GM15510 (cell line): ENCODE data around the gene ANKRD10.

Experiments used
- POLR2A ChIP-seq: IDR thresholded peaks from 3 replicates; pipeline ENCODE4 v1.6.1; 2011; ENCODE audit warnings: borderline replicate concordance; ENCODE audit not compliant: insufficient read length; ENCODE audit errors: extremely low read depth

The ANKRD10 gene

DNA sequence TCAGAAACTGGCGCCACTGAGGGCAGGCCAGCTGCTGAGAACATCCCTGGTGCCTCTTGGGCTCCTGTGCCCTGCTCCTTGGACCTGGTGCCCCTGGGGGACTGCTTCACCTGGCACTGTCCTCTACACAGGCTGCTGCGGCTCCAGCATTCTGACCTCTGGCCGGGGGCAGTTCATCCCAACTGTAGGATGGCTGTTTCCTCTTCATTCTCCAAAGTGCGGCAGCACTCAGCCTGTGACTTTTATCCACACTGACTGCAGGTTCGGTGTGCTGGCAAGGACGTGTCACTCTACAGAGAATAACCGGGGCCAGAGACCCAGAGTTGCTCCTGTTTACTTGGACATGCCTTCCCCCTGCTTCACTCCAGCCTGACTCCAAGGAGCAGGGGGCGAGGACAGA is 7.6 kb upstream of the ANKRD10 start:
- no peak for TF ChIP-seq POLR2A

DNA sequence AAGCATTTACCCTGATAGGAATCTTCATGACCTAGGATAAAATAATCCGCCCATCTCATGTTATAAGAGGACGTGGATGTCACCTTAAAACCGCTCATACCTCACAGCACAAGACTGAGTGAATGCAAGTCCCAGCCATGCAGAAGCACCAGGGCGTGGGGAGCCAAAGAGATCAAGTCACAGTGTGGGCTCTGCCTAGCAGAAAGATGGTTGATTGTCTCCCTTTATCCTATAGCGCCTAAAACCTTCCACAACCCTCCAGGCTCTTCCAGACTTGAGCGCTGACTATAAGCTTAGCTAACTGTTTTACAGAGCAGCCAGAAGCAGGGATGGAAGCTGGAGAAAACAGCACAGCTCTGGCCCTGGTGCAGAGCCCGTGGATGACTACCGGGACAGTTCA is 6.8 kb upstream of the ANKRD10 start:
- TF ChIP-seq POLR2A, result no peak

DNA sequence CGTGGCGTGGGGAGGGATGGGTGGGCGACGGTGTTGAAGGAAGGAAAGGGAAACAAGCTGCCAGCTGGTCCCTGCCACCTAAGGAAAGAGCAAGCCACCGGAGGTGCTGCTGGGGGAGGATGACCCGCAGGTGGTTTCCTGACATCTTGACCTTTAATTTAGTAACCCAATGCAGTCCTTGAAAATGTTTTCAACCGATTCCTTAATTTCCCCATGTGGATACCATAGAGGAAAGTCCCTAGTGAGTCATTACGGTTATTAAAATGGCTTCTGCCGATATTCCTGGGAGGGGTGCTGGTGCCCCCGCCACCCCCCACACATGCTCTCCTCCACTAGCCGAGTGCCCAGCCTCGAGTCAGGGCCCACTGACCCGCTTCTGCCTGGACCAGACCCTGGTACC is 6.3 kb upstream of the ANKRD10 start:
- no peak for TF ChIP-seq POLR2A

DNA sequence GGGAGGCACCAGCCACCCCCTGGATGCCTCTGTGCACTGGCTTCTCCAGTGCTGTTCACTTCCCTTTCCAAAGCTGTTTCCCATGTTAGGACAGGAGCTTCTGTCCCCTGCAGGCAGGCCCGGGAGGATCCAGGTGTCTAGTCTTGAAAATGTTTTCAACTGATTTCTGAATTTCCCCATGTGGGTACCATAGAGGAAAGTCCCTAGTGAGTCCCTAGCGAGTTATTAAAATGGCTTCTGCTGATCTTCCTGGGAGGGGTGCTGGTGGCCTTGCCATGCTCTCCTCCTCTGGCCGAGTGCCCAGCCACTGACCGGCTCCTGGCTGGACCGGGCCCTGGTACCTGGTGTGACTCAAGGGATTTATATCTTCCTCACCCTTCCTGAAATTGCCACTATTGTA is 5.2 kb upstream of the ANKRD10 start:
- no peak for TF ChIP-seq POLR2A

DNA sequence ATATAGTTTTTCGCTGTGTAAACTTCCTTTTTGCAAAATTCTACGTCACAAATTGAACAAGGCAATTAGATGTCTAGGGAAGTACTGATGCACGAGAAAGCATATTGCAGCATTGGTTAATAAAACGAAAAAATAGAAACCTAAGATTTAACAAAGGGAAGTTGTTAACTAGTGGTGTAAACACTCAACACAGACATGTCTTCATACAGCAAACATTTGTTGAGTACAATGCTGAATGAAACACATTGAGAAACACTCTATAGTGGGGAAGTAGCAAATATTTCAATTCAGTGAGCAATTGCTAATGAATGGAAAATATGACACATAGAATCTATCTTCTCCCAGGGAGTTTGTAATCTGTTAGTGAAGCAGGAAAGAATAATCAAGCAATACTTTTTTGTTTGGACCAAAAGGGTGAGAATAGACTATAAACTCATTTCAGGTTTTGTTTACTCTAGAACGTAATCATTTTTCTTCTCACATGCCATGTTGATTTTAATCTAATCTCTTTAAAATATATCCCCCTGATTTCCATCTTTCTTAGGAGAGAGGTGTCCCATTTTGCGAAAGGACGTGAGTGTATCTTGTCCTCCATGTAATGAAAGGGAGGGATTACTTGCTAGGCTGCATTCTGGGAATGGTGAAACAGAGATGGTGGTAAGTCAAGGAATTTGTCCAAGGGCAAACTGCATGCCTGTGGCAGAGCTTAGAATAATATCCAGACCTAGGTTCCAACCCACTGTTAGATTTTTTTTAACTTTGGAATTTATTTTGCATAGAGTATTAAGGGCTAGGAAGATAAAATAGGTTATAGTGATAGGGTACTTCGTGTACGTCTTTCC is 1.7 kb upstream of the ANKRD10 start:
- TF ChIP-seq POLR2A, result no peak

DNA sequence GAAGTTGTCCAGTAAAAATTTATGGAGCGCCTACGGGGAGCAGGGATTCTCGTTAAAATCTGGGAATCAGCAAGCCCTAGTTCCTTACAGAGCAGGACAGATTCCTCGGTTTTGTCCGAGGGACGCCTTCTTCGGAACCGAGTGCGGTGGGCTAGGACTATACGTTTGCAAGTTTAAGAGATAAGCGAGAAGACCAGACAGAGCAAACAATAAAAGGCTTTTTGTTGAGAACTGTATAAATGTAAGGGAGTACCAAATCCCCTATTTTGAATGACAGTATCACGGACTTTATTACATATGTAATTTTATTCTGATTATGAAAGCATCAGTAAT is 971 bp upstream of the ANKRD10 start:
- no peak for TF ChIP-seq POLR2A

DNA sequence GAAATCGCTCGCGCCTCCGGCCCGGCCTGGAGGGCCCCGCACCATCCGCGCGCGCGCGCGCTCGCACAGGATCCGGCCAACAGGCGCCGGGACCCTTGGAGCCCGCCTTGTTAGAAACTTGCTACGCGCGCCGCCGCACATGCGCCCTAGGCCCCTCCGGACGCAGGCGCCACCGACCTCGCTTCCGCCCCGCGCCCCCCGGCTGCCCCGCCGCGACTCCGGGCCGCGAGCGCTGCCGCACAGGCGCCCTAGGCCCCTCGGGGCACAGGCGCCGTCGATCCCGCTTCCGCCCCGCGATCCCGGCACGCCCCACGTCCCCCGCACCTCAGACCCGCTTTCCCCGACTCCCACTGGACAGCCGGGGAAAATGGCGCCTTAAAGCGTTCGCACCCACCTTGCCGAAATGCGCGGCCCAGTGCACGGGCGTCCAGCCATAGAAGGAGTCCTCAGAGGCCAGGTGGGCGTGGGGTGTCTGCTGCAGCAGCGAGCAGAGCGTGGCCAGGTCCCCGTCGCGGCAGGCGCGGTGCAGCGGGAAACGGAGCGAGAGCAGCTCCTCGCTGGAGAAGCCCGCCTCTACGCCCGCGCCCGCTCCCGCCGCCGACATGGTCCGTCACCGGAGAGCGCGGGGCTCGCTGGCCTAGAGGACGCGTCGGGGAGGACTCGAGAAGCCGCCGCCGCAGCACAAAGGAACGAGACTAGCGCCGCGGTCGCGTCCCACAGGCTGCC is 375 bp downstream of the ANKRD10 start:
- TF ChIP-seq POLR2A, result peak; percentile 78

DNA sequence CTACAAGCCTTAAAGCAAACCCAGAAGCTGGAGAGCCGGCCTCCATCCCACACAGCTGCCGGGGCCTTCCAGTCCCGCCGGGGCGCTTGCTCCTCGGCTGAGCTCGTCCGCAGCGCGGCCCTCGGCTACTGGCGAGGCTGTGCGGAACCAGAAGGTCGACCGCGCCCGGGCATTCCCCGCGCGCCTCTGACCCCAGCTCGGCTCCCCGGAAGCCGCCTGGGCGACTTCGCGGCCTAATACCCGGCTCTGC is 863 bp downstream of the ANKRD10 start:
- no peak for TF ChIP-seq POLR2A

DNA sequence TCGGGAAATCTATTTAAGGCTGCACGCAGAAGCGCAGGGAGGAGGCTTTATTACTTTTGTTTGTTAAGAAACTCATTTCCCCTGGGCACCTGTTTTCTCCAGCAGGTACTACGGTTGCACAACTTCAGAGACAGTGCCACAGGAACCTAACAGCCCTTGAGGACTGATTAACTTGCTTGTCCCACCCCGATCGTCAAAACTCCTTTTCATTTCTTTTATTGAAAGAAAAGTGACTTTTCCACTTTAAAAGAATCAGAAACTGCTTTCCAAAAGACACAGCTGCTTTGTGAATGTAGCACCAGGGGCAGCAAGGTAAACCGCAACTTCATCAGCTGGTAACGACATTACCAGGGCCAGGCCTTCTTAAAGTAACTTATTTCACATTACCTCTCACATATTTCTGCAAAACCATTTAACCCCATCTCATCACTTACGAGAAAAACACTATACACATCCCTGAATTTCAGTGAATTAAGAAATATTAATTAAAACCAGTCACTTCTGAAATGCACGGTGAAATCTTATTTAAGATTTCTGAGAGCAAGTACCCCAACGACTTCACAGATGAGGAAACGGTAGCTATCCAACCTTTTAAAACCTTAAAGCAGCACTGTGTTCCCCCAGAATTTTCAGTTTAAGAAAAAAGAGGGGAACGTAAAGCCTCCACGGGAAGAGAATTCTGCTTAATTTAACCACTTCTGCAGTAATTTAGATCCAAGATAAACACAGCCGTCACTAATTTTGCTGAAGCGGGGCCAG is 1.4 kb downstream of the ANKRD10 start:
- TF ChIP-seq POLR2A, result no peak

DNA sequence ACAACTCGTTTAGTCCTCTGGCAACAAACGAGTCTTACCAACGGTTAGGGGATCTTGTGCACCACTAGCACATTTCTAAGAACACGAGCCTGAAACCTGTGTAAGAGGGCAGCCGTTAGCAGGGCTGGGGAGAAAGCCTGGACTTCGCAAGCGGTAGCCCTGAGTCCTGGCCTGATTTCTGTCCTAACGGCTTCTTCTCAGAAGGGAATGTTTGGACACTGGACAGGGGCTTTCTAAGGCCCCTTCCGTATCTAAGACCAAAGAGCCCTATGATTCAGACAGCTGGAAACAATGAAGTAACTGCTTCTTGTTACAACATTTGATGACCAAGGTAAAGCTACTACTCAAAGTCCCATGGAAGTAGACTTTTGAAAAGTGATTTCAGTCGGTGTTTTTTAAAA is 2.2 kb downstream of the ANKRD10 start:
- TF ChIP-seq POLR2A, result no peak

DNA sequence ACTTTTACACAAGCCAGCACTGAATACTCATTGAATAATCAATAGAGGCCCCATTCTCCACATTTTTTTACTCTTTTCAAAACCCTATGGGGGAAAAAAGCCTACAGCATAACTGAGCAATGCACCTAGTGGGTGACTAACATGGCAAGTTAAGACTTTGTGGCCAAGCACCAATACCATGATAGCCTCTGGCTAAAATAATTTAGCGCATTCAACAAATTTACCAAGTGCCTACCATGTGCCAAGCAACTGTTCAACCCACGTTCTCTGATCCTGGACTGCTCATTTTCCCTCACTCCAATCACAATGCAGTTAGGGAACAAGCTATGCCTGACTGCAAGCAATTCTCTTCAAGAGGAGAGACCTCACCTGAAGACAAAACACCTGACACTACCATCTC is 3.0 kb downstream of the ANKRD10 start:
- no peak for TF ChIP-seq POLR2A

DNA sequence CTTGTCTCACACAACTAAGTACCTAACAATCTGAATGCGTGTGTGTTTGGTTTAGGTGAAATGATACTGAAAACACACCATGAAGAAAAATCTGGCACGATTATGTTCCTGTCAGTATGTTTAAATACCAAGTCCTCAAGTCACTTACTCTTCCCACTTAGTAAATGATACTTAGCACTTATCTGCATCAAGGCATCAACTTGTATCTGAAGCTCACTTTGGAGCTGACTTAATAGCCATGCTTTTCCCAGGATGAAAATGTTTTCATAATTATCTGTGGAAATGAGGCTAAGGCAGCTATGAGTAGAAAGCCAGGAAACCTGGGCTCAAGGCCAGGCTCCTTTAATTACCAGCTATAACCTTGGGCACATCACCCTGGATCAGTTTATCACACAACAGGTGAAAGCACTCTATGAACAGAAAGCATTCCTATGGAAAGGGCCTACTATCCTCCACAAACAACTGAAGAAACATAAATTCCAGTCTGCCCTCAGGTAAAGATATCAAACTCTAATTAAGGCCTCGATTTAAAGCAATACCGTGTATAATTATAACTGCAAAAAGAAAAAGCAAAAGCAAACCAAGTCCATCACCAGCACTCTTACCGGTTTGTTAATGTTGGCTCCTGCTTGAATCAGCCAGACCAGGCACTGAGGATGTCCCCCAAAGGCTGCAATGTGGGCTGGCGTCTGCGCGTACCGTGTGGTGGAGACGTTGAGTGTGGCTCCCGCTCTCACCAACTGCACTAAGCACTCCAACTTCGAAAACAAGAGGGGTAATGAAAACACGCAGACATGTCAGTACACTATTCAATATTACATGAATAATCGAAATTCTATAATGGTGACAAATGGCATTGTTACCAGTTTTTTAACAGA is 4.6 kb downstream of the ANKRD10 start:
- no peak for TF ChIP-seq POLR2A

DNA sequence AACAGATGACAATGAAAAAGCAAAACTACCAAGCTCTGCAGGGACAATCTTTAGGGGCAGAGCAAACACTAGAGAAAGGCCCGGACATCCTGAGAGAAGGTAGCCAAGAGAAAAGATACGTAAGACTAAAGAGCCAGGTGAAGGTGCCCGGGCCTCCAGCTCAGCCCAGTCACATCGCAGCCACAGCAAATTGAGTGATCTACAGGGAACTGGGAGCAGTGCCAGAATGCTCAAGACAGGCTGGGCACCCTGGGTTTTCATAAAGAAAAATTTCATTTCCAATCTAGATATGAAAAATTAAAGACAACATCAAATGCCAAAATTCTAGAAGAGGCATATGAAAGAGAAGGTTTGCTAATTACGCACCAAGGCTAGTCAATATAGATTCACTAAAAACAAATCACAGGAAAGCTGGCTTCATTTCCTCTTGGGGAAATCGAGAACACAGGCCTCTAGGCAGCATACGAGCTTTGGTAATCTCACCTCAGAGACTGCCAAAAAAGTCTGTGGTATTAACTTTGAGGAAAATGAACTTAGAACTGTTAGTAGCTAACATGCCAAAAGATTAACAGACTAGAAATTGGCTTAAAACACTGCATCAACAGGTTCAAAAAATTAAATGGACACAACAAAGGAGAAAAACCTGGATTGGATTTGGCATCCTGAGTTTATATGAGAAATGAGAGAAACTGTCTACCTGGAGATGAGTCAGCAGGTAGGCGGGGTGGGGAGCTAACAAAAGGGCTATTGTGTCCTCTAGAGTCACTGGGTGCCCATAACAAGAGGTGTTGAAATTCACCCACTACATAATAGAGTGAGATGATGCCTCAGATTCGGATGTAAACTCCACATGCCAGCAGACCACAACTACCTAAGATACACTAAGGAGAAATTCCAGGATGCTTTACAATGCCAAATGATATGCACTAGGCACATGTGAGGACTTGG is 6.6 kb downstream of the ANKRD10 start:
- TF ChIP-seq POLR2A, result no peak

DNA sequence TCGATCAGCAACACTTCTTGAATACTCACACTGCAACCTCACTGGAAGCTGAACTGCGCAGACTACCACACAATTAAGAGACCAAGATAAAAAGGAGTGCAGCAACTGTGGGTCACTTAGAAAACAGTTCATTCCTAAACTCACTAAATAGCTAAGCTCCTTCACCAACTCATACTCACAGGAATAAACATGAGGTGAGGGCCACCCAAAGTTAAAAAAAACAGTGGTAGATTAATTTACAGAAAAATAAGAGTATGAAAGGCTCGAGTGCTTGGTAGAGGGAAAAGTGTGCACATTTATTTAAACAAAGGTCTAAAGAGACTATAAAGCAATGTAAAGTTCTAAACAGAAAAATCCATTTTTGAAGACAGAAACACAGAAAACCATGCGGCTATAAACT is 7.6 kb downstream of the ANKRD10 start:
- TF ChIP-seq POLR2A, result no peak
